H9 (cell line): ENCODE measurements around the gene NAP1L5. TPM values are rescaled to one million over a fixed set of nuclear protein-coding genes. Genes with fewer than 3 reads are reported as not detected.

Source experiments
- DNase-seq: peaks from one replicate; pipeline ENCODE4 v3.0.0-alpha.2; 2017
- H2AFZ ChIP-seq: one replicate; pipeline ENCODE4 v1.6.1; 2013; ENCODE audit warnings: mild to moderate bottlenecking, low read length, control low read depth, moderate library complexity
- H2AK5ac ChIP-seq: 2 replicates; pipeline ENCODE4 v1.6.1; 2013; ENCODE audit warnings: low read length, control low read depth, mixed read lengths; ENCODE audit not compliant: insufficient read length
- H2BK120ac ChIP-seq: one replicate; pipeline ENCODE4 v1.6.1; 2013; ENCODE audit warnings: low read depth, mild to moderate bottlenecking, low read length, control low read depth, inconsistent platforms; ENCODE audit not compliant: poor library complexity, severe bottlenecking
- H2BK12ac ChIP-seq: 2 replicates; pipeline ENCODE4 v1.6.1; 2013; ENCODE audit warnings: low read length, control low read depth, mixed read lengths, low read depth; ENCODE audit not compliant: insufficient read length
- H2BK15ac ChIP-seq: 2 replicates; pipeline ENCODE4 v1.6.1; 2013; ENCODE audit warnings: low read depth, low read length, control low read depth
- H2BK20ac ChIP-seq: one replicate; pipeline ENCODE4 v1.6.1; 2013; ENCODE audit warnings: low read depth, mild to moderate bottlenecking, low read length, control low read depth, inconsistent platforms; ENCODE audit not compliant: poor library complexity, severe bottlenecking
- H2BK5ac ChIP-seq: 2 replicates; pipeline ENCODE4 v1.6.1; 2013; ENCODE audit warnings: low read length, control low read depth, mixed read lengths; ENCODE audit not compliant: insufficient read length
- H3K14ac ChIP-seq: 2 replicates; pipeline ENCODE4 v1.6.1; 2013; ENCODE audit warnings: low read length, control low read depth; ENCODE audit not compliant: insufficient read depth
- H3K18ac ChIP-seq: 2 replicates; pipeline ENCODE4 v1.6.1; 2013; ENCODE audit warnings: low read depth, mild to moderate bottlenecking, mixed read lengths, low read length, control low read depth; ENCODE audit not compliant: insufficient read length
- H3K23ac ChIP-seq: 2 replicates; pipeline ENCODE4 v1.6.1; 2013; ENCODE audit warnings: low read length, control low read depth, mixed read lengths, low read depth; ENCODE audit not compliant: insufficient read length
- H3K23me2 ChIP-seq: 2 replicates; pipeline ENCODE4 v1.6.1; 2013; ENCODE audit warnings: low read depth, mild to moderate bottlenecking, mixed read lengths, low read length, control low read depth; ENCODE audit not compliant: insufficient read length, poor library complexity, severe bottlenecking
- H3K27ac ChIP-seq: 2 replicates; pipeline ENCODE4 v1.5.1; 2013; ENCODE audit warnings: low read length, control low read depth, mixed read lengths, low read depth; ENCODE audit not compliant: insufficient read length
- H3K27me3 ChIP-seq: 2 replicates; pipeline ENCODE4 v1.6.1; 2013; ENCODE audit warnings: low read length, control low read depth, inconsistent platforms; ENCODE audit not compliant: insufficient read depth
- H3K4ac ChIP-seq: 2 replicates; pipeline ENCODE4 v1.6.1; 2013; ENCODE audit warnings: low read depth, mild to moderate bottlenecking, control low read depth, inconsistent platforms, low read length, moderate library complexity
- H3K4me1 ChIP-seq: 2 replicates; pipeline ENCODE4 v1.6.1; 2013; ENCODE audit warnings: low read length, control low read depth, inconsistent platforms; ENCODE audit not compliant: insufficient read depth
- H3K4me2 ChIP-seq: 2 replicates; pipeline ENCODE4 v1.6.1; 2013; ENCODE audit warnings: low read length, control low read depth, mixed read lengths; ENCODE audit not compliant: insufficient read length, insufficient read depth
- H3K56ac ChIP-seq: 2 replicates; pipeline ENCODE4 v1.6.1; 2013; ENCODE audit warnings: low read depth, mild to moderate bottlenecking, mixed read lengths, low read length, control low read depth; ENCODE audit not compliant: insufficient read length
- H3K79me1 ChIP-seq: 2 replicates; pipeline ENCODE4 v1.6.1; 2013; ENCODE audit warnings: low read depth, mild to moderate bottlenecking, moderate library complexity, low read length, control low read depth, inconsistent platforms; ENCODE audit not compliant: insufficient read depth, poor library complexity, severe bottlenecking
- H3K79me2 ChIP-seq: 2 replicates; pipeline ENCODE4 v1.6.1; 2013; ENCODE audit warnings: low read length, control low read depth, inconsistent platforms; ENCODE audit not compliant: insufficient read depth
- H3K9ac ChIP-seq: 2 replicates; pipeline ENCODE4 v1.6.1; 2013; ENCODE audit warnings: low read length, control low read depth, mixed read lengths; ENCODE audit not compliant: insufficient read length; ENCODE audit errors: extremely low read depth
- H3K9me3 ChIP-seq: one replicate; pipeline ENCODE4 v1.6.1; 2013; ENCODE audit warnings: low read depth, low read length, inconsistent platforms; ENCODE audit not compliant: control insufficient read depth
- H3T11ph ChIP-seq: one replicate; pipeline ENCODE4 v1.6.1; 2013; ENCODE audit warnings: mild to moderate bottlenecking, low read length, control low read depth, inconsistent platforms
- H4K20me1 ChIP-seq: one replicate; pipeline ENCODE4 v1.6.1; 2013; ENCODE audit not compliant: control insufficient read depth, insufficient read length, insufficient read depth
- H4K5ac ChIP-seq: 2 replicates; pipeline ENCODE4 v1.6.1; 2013; ENCODE audit warnings: low read depth, mild to moderate bottlenecking, mixed read lengths, low read length, control low read depth; ENCODE audit not compliant: insufficient read length
- H4K8ac ChIP-seq: replicated peaks from 2 replicates; pipeline ENCODE4 v1.6.1; 2013; ENCODE audit warnings: low read length, control low read depth, mixed read lengths, low read depth; ENCODE audit not compliant: insufficient read length
- H4K91ac ChIP-seq: 2 replicates; pipeline ENCODE4 v1.6.1; 2013; ENCODE audit warnings: low read depth, mild to moderate bottlenecking, moderate library complexity, mixed read lengths, low read length, control low read depth; ENCODE audit not compliant: insufficient read length
- H3K27ac Mint-ChIP-seq, 3 experiments: 2 replicates in 2 of 3; 3 replicates in 1 of 3; pipeline ENCODE4 v1.8.0; 2020 to 2021; ENCODE audit warnings: mixed read lengths in 3 of 3, mild to moderate bottlenecking in 1 of 3, moderate library complexity in 1 of 3
- H3K27me3 Mint-ChIP-seq: 2 replicates; pipeline ENCODE4 v1.8.0; 2021; ENCODE audit warnings: low read depth, mild to moderate bottlenecking, moderate library complexity, mixed read lengths
- H3K36me3 Mint-ChIP-seq, 3 experiments: 2 replicates in 2 of 3; 3 replicates in 1 of 3; pipeline ENCODE4 v1.8.0; 2020 to 2021; ENCODE audit warnings: low read depth in 3 of 3, mixed read lengths in 3 of 3; ENCODE audit not compliant: insufficient read depth in 1 of 3
- H3K4me1 Mint-ChIP-seq, 2 experiments: 2 replicates each; pipeline ENCODE4 v1.8.0; 2020; ENCODE audit warnings: mixed read lengths in 2 of 2
- H3K4me3 Mint-ChIP-seq, 2 experiments: 2 replicates in 1 of 2; 3 replicates in 1 of 2; pipeline ENCODE4 v1.8.0; 2020 to 2021; ENCODE audit warnings: mild to moderate bottlenecking in 2 of 2, mixed read lengths in 2 of 2, moderate library complexity in 1 of 2
- H3K9me3 Mint-ChIP-seq, 2 experiments: 2 replicates in 1 of 2; 3 replicates in 1 of 2; pipeline ENCODE4 v1.8.0; 2020; ENCODE audit warnings: mild to moderate bottlenecking in 2 of 2, mixed read lengths in 2 of 2, moderate library complexity in 1 of 2
- WGBS: extraction: QIAGEN DNeasy Blood & Tissue Kit; methylation state at CpG from one replicate; pipeline ENCODE4 v1.1.7; 2013; ENCODE audit warnings: missing lambda C conversion rate, low lambda C conversion rate, mixed read lengths; ENCODE audit not compliant: insufficient read length; ENCODE audit errors: extremely low coverage; 5-methylcytosine and 5-hydroxymethylcytosine counted together
- total RNA-seq: library from RNA; stranded (reverse); gene quantifications from 2 replicates; pipeline ENCODE4 v1.2.1, GENCODE V29; 2021
- TF ChIP-seq, protein P1 (sequence below): fragments of 200-600 bp; sonication (generic); conservative IDR thresholded peaks from 3 replicates; pipeline ENCODE4 v1.8.0; 2021; ENCODE audit warnings: antibody characterized with exemption, mild to moderate bottlenecking

Gene NAP1L5
- total RNA-seq, 1 experiment from 2014 or later, result 2.2 TPM

DNA sequence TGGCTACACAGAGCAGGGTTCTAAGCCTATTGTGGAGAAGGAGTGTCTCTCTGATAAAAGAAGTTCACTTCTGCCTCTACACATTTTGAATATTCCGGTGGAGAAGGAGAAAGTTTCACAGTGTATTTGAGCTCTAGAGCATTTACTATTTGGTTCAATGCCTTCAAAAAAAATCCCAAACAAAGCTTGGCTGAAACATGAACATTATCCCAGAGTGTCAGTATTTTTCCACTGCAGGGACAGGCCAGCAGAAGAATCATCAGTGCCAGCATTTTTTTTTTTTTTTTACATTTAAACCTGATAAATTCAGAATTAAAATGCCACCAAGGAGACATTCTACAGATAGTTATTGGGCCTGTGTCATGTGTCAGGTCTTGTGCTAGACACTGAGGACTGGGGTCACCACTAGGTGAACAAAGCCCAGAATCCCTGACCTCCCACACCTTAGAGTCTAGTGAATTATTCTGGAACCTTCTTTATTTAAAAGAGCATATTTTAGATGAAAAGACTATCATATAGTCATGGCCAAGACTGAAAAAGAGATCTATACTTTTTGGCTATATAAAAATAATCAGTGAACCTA is 48.0 kb upstream of the NAP1L5 start:
- H3K4me3 Mint-ChIP-seq, result no peak overlapping the region
- peaks cover 3 to 14% of the 10 kb centered on the region in 2 experiments; a peak in 2 of 4 replicates for H3K4me1 Mint-ChIP-seq
- no CpG with 5 or more reads among the region's 1 CpG for WGBS
- Histone ChIP-seq H3K27ac (no peak overlapping the region), H3K4me2 (no peak overlapping the region), H2BK5ac (no peak overlapping the region), H2AFZ (no peak overlapping the region), H3K9me3 (no peaks in the 10 kb centered on the region), H3K4me1 (no peaks in the 10 kb centered on the region), H3K27me3 (no peaks in the 10 kb centered on the region), H2AK5ac (no peak overlapping the region), H3K23ac (no peak overlapping the region), H4K91ac (no peak overlapping the region), H4K8ac (no peak overlapping the region), H3K79me1 (no peaks in the 10 kb centered on the region), H3K79me2 (no peaks in the 10 kb centered on the region), H3K23me2 (no peaks in the 10 kb centered on the region), H2BK120ac (no peak overlapping the region), H3K56ac (no peak overlapping the region), H3K14ac (no peak overlapping the region), H4K5ac (no peak overlapping the region), H2BK20ac (no peak overlapping the region), H4K20me1 (no peaks in the 10 kb centered on the region), H3K9ac (no peak overlapping the region), H3T11ph (no peak overlapping the region), H3K4ac (no peak overlapping the region), H2BK12ac (no peak overlapping the region), H3K18ac (no peak overlapping the region), H2BK15ac (no peak overlapping the region)
- H3K9me3 Mint-ChIP-seq, result no peaks in the 10 kb centered on the region
- 0 out of 7 replicates have a peak overlapping the region, but pooled peaks of 1 of the 3 experiments have one; percentile 19 for H3K27ac Mint-ChIP-seq
- no peaks in the 10 kb centered on the region for H3K27me3 Mint-ChIP-seq
- DNase-seq, result no peak
- H3K36me3 Mint-ChIP-seq, result peaks cover 21 to 35% (median 31%) of the 10 kb centered on the region in 3 experiments; a peak in 6 of 7 replicates
- TF ChIP-seq, protein P1, sequence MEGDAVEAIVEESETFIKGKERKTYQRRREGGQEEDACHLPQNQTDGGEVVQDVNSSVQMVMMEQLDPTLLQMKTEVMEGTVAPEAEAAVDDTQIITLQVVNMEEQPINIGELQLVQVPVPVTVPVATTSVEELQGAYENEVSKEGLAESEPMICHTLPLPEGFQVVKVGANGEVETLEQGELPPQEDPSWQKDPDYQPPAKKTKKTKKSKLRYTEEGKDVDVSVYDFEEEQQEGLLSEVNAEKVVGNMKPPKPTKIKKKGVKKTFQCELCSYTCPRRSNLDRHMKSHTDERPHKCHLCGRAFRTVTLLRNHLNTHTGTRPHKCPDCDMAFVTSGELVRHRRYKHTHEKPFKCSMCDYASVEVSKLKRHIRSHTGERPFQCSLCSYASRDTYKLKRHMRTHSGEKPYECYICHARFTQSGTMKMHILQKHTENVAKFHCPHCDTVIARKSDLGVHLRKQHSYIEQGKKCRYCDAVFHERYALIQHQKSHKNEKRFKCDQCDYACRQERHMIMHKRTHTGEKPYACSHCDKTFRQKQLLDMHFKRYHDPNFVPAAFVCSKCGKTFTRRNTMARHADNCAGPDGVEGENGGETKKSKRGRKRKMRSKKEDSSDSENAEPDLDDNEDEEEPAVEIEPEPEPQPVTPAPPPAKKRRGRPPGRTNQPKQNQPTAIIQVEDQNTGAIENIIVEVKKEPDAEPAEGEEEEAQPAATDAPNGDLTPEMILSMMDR, result no peak
